HG03064 (cell line): ENCODE measurements around the gene CDH23.

Source experiments
- ATAC-seq: cut with Tn5 transposase; IDR thresholded peaks from one replicate; pipeline ENCODE4 v1.9.1; 2021; ENCODE audit warnings: low read depth; ENCODE audit not compliant: unreplicated experiment

The CDH23 gene

GRCh38 chr10:71816936-71817618 lies 420.4 kb downstream of the CDH23 start:
- ATAC-seq, result no peak

GRCh38 chr10:71817831-71818655 lies 421.3 kb downstream of the CDH23 start:
- no peak for ATAC-seq

DNA sequence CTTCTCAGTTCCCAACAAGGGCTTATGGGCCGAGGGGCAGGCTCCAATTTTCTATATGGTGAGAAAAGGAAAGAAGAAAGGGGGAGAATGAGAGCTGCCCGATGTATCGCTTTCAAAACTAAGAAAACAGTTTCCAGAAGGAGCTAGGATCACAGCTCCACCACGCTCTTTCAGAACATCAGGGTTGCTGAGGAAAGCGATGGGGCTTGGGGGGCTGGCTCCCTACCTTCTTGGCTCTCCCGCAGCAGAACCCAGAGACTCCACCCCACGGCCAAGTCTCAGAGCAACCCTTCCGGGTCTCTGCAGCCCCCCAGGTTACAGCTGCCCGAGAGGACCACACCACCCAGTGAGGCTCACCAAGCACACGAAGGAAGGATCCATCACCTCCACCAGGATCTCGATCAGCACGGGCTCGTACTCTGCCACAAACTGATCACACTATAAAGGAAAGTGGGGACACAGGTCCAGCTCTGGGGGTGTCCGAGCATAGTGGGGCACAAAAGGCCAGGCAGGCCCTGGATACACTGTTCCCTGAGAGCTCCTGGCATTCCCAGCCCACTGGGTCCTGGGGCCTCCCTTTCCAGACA lies 422.0 kb downstream of the CDH23 start:
- no peak for ATAC-seq

GRCh38 chr10:71819441-71819861 lies 422.7 kb downstream of the CDH23 start:
- ATAC-seq, result no peak

- ATAC-seq, result no peak
These were observed 423.3 kb downstream of the CDH23 start for GRCh38 chr10:71819985-71820384.

- ATAC-seq, result no peak
These were observed 424.2 kb downstream of the CDH23 start for GRCh38 chr10:71820966-71821365.

DNA sequence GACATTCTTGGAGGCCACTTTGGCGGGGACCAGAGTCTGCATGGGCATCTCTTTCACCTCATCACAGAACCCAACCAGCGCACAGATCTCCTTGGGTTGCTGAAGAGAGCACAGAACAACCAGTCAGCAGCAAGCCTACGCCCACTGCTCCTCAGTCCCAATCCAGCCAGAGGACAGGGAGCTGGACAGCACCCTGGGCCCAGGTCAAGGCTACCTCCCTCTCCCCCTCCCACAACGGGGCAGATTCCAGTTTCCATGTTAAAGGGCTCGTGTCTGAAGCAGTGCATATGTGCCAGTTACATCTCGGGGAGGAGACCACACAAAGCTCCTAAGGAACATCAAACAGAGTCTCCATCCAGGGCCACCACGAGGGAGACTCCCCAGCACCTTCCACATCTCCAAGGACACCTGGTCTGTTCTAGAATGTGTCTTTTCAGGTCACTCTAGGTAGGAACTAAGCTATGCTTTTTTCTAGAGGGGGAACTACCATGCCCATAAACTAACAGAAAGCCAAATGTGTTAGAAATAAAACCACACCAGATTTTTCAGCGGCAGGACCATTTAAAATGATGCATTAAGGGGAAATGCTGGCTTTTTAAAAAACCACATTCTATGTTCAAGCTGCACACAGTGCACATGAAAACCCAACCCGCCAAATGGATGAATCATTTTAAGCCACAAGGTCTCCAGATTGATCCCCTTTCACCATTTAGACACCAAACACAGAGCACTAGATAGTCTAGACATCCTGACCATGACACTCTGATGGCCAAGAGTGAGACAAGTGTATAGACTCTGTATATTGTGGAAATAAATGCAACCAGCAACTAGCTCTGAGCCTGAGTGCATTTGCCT lies 425.4 kb downstream of the CDH23 start:
- no peak for ATAC-seq

DNA sequence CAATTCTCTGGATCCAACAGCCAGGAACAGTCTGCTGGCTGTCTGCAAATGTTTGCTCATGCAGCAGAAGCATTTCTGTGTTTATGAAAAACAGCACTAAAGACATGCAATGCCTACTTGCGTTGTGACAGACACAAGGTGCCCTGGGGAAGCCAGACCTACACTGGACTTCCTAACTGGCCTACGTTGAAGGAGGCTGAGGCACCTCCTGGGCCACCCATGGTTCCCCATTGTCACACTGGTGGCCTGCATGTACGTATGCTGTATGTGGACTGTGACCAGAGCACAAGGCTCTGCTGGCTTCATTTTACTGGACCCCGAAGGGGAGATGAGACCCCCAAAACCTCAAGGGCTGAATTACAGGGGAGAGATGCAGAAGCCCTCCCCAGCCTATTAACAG lies 426.6 kb downstream of the CDH23 start:
- no peak for ATAC-seq

DNA sequence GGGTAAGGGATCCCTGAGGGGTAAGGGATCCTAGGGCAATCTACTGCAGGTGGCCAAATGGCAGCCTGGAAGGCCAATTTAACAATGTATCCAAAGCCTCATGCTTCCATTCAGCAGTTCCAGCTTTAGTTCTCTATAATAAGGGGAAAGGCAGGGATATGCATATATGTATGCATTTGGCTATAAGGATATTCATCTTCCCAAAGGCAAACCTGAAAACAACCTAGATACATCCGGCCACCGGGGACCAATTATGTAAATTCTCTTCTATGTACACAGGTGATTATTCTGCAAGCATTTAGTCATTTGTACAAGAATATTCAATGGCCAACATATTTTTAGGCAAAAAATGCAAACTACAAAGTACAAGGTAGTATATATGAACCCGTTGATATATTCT lies 427.6 kb downstream of the CDH23 start:
- no peak for ATAC-seq

GRCh38 chr10:71825217-71825616 lies 428.5 kb downstream of the CDH23 start:
- ATAC-seq, result no peak

- ATAC-seq, result no peak
These were observed 431.1 kb downstream of the CDH23 start for GRCh38 chr10:71827852-71828251.

- ATAC-seq, result no peak
These were observed 432.0 kb downstream of the CDH23 start for GRCh38 chr10:71828702-71829101.

GRCh38 chr10:71829171-71829570 lies 432.5 kb downstream of the CDH23 start:
- ATAC-seq, result no peak

- no peak for ATAC-seq
These were observed 433.2 kb downstream of the CDH23 start for GRCh38 chr10:71829896-71830295.

- ATAC-seq, result no peak
These were observed 434.0 kb downstream of the CDH23 start for GRCh38 chr10:71830726-71831125.

GRCh38 chr10:71831646-71832552 lies 435.2 kb downstream of the CDH23 start:
- ATAC-seq, result no peak

DNA sequence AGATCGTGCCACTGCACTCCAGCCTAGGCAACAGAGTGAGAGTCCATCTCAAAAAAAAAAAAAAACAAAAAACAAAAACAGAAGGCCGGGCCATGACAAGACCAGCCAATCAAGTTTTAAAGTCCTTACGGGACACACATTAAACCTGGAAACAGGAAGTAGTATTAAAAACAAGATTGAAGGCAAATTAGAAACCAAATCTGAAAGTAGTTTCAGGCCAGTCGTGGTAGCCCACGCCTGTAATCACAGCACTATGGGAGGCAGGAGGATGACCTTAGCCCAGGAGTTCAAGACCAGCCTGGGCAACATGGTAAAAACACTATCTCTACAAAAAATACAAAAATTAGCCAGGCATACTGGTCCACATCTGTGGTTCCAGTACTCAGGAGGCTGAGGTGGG lies 436.2 kb downstream of the CDH23 start:
- ATAC-seq, result no peak

- ATAC-seq, result no peak
These were observed 437.0 kb downstream of the CDH23 start for GRCh38 chr10:71833451-71834342.

- no peak for ATAC-seq
These were observed 437.6 kb downstream of the CDH23 start for GRCh38 chr10:71834343-71834674.
